Prostate gland (tissue), 2 donors: ENCODE measurements around the gene CAMTA2. TPM values are rescaled to one million over a fixed set of nuclear protein-coding genes. Genes with fewer than 3 reads are reported as not detected.

Experiments
- DNase-seq: peaks from one replicate; pipeline ENCODE4 v3.0.0-alpha.2; 2019; ENCODE audit warnings: low spot score
- H3K27ac ChIP-seq, 2 donors: fragments of 200-600 bp; sonication (generic); 2 replicates each; pipeline ENCODE4 v1.5.1; 2017 to 2019
- H3K27me3 ChIP-seq: fragments of 200-600 bp; sonication (generic); replicated peaks from 2 replicates; pipeline ENCODE4 v1.5.1; 2019; ENCODE audit not compliant: insufficient read depth
- H3K36me3 ChIP-seq, 2 donors: fragments of 200-600 bp; sonication (generic); 1 replicate in 1 of 2; 2 replicates in 1 of 2; pipeline versions ENCODE4 v1.5.1 to v1.8.1; 2017 to 2019
- H3K4me1 ChIP-seq: fragments of 200-600 bp; sonication (generic); replicated peaks from 2 replicates; pipeline ENCODE4 v1.5.1; 2019
- H3K4me3 ChIP-seq, 2 donors: fragments of 200-600 bp; sonication (generic); 2 replicates each; pipeline ENCODE4 v1.5.1; 2017 to 2019
- H3K9me3 ChIP-seq: fragments of 200-600 bp; sonication (generic); 2 replicates; pipeline ENCODE4 v1.5.1; 2017
- POLR2A ChIP-seq: fragments of 450-650 bp; IDR thresholded peaks from one replicate; pipeline ENCODE4 v1.6.1; 2016; ENCODE audit warnings: antibody characterized with exemption, mild to moderate bottlenecking
- POLR2AphosphoS5 ChIP-seq: sonication (generic); formaldehyde crosslinking; IDR thresholded peaks from one replicate; pipeline ENCODE4 v1.6.1; 2017; ENCODE audit warnings: antibody characterized with exemption
- WGBS: methylation state at CpG from one replicate; pipeline ENCODE4 v1.1.5; 2018; 5-methylcytosine and 5-hydroxymethylcytosine counted together
- intact Hi-C: fragments of 100-400 bp; cut with DNase I; formaldehyde crosslinking; loops from one replicate; pipeline ENCODE4 v1.14.2; 2022
- total RNA-seq, 2 donors: library from RNA; depleted of rRNA; stranded (reverse); fragments of >200 nt; gene quantifications; one replicate each; pipeline ENCODE4 v1.1.0, GENCODE V29; 2016
- TF ChIP-seq, protein P1 (sequence below), 4 experiments: fragments of 200-600 bp in 2 of 4; fragments of 450-650 bp in 2 of 4; sonication (generic) in 2 of 4; IDR thresholded peaks; 1 replicate in 3 of 4; 2 replicates in 1 of 4; pipeline ENCODE4 v1.5.1; 2016 to 2019; ENCODE audit warnings: antibody characterized with exemption in 4 of 4, mild to moderate bottlenecking in 2 of 4, moderate library complexity in 2 of 4

CAMTA2 gene
- total RNA-seq, 2 donors from 2014 or later, result 13.6 to 40.2 TPM

- Histone ChIP-seq H3K9me3 (no peaks in the 10 kb centered on the region), H3K4me1 (peaks cover 22% of the 10 kb centered on the region), H3K27me3 (no peaks in the 10 kb centered on the region), H3K4me3 (peak overlapping the region; percentile 75 to 82), H3K36me3 (peaks cover 0 to 10% of the 10 kb centered on the region in 2 donors), H3K27ac (peak overlapping the region; percentile 85 to 95)
- WGBS, result 53% methylated on average over 4 of the region's 4 CpGs
- TF ChIP-seq POLR2AphosphoS5 (no peak), POLR2A (no peak)
- TF ChIP-seq, protein P1, sequence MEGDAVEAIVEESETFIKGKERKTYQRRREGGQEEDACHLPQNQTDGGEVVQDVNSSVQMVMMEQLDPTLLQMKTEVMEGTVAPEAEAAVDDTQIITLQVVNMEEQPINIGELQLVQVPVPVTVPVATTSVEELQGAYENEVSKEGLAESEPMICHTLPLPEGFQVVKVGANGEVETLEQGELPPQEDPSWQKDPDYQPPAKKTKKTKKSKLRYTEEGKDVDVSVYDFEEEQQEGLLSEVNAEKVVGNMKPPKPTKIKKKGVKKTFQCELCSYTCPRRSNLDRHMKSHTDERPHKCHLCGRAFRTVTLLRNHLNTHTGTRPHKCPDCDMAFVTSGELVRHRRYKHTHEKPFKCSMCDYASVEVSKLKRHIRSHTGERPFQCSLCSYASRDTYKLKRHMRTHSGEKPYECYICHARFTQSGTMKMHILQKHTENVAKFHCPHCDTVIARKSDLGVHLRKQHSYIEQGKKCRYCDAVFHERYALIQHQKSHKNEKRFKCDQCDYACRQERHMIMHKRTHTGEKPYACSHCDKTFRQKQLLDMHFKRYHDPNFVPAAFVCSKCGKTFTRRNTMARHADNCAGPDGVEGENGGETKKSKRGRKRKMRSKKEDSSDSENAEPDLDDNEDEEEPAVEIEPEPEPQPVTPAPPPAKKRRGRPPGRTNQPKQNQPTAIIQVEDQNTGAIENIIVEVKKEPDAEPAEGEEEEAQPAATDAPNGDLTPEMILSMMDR (IDR thresholded peaks at IDR 0.05), result no peak
- intact Hi-C loops, result no loop called here
- no peak for DNase-seq
These were observed 46.2 kb downstream of the CAMTA2 start for GRCh38 chr17:4941319-4941610.

GRCh38 chr17:4940555-4941318 is 46.7 kb downstream of the CAMTA2 start:
- Histone ChIP-seq H3K36me3 (peaks cover 0 to 10% of the 10 kb centered on the region in 2 donors), H3K4me1 (peaks cover 17% of the 10 kb centered on the region), H3K4me3 (peak overlapping the region; percentile 75 to 82), H3K27ac (peak overlapping the region; percentile 85 to 95), H3K27me3 (no peaks in the 10 kb centered on the region), H3K9me3 (no peaks in the 10 kb centered on the region)
- WGBS, result under 1% methylated on average over 29 of the region's 29 CpGs
- intact Hi-C loops, result no loop called here
- DNase-seq, result peak; percentile 84
- TF ChIP-seq, protein P1 (IDR thresholded peaks at IDR 0.05), result no peak

DNA sequence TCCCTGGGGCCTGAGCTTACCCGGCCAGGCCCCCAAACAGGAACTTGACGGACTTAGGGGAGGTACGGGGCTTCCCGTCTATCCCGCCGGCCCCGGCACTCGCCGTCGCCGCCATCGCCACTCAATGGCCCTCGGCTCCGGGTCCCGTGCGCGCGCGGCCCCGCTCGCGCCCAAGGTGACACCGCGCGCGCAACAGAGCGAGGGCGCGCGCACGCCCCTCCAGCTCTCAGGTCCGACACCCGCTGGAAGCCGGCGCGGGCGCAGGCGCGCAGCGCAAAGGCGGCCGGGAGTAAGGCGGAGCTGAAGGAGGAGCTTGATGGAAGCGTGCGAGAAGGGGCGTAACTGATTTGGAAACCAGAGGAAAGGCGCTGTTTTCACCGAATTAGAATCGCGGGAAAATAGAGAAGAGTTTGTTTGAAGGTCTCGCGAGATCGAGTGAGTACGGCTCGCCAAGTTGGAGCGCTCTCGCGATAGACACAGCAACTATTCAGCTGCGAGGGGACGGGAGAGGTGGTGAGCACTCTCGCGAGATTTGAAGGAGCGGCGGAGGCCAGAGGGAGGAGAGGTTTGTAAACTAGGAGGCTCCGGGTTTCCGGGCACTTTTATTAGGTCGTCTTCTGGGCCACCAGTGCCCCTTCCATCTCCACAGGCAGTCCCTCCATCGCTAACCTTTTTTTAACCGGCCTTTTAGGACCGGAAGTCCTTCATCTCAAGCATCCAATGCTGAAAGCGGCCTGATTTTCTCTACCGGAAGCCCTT is 47.5 kb downstream of the CAMTA2 start, which contains the start of the genes RNF167 and SLC25A11:
TSS of gene RNF167 (plus strand) at position 473 of the 759 bp plus-strand sequence. CDS start 642 bp downstream, outside the sequence.
TSS of gene SLC25A11 (minus strand) at position 251 of the 759 bp plus-strand sequence. CDS start at position 115, 136 bp downstream.
- intact Hi-C loops, result no loop called here
- H3K9me3 ChIP-seq, result no peaks in the 10 kb centered on the region
- H3K4me1 ChIP-seq, result peaks cover 12% of the 10 kb centered on the region
- peak within 1 kb of the TSS; percentile 75 to 82 for H3K4me3 ChIP-seq
- WGBS, result under 1% methylated on average over 68 of the region's 72 CpGs
- peak within 1 kb of the TSS; percentile 85 to 95 for H3K27ac ChIP-seq
- peak; percentile 91 for TF ChIP-seq POLR2AphosphoS5
- peak; percentile 67 for TF ChIP-seq POLR2A
- TF ChIP-seq, protein P1 (IDR thresholded peaks at IDR 0.05), result peak in 2 of 4 experiments; percentile 25 to 34
- peaks cover 0 to 10% of the 10 kb centered on the region in 2 donors for H3K36me3 ChIP-seq
- DNase-seq, result peak; percentile 97
- H3K27me3 ChIP-seq, result no peaks in the 10 kb centered on the region

GRCh38 chr17:4939546-4939795 is 48.0 kb downstream of the CAMTA2 start:
- Histone ChIP-seq H3K9me3 (no peaks in the 10 kb centered on the region), H3K27ac (peak overlapping the region; percentile 85 to 95), H3K27me3 (no peaks in the 10 kb centered on the region), H3K4me3 (peak overlapping the region; percentile 75 to 82), H3K36me3 (peaks cover 0 to 10% of the 10 kb centered on the region in 2 donors), H3K4me1 (peaks cover 12% of the 10 kb centered on the region)
- 0% methylated on average over 16 of the region's 16 CpGs for WGBS
- intact Hi-C loops, result no loop called here
- DNase-seq, result no peak
- TF ChIP-seq, protein P1 (IDR thresholded peaks at IDR 0.05), result no peak
- TF ChIP-seq POLR2AphosphoS5, result no peak
